ENCODE results near the gene IGF2.

GRCh38 chr11:2105511-2105910 lies 33.7 kb downstream of the IGF2 start:
- TF ChIP-seq CTCF (IDR thresholded peaks at IDR 0.05; ENCODE audit: insufficient read depth, low read depth, low read length), result no peak
- no peak for TF ChIP-seq EZH2 (IDR thresholded peaks at IDR 0.05; ENCODE audit: insufficient read depth, low read length)

Measured in astrocyte (in vitro differentiated cells and primary cell).